ENCODE results near the gene ADAMTS12.
"Not testable (repeated sequence)": the region's sequence is repeated elsewhere in the genome, so short reads cannot be mapped to it uniquely, and the experiment has no call there.

The ADAMTS12 gene

DNA sequence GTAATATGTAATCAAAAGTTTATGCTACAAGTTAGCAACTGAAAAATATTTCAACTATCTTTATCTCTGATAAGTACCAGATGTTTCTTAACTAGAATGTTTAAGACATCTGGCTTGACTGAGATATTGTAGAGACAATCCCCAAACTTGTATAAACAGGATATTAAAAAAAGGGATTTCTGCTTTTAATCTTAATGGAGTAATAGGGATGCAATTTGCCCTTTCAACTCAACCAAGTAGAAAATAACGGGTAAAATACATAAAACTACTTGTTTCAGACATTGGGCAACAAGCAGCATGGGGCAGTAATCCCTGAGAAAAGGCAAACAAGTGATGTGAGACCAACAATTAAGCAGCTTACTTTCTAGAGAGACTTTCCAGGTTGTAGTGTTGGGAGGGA lies 9.4 kb upstream of the ADAMTS12 start:
- no peak for DNase-seq (ENCODE audit: low spot score)

DNA sequence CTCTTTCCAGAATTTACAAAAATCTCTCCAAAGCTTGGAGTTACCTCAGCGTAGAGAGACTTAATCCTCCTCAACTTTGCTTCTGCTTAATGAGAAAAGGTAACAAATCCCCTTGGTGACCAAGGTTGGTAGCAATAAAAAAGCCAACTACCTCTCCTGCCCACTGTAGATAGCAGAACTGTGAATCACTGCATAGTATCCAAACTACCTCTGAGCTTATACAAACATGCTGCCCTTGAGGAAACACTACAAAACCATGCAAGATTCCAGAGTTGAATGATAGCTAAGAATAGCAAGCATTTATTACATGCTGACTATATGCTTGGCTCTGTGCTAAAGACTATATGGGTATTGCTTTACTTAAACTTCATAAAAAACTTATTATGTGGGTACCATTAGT lies 2.8 kb upstream of the ADAMTS12 start:
- no peak for DNase-seq (ENCODE audit: low spot score)

DNA sequence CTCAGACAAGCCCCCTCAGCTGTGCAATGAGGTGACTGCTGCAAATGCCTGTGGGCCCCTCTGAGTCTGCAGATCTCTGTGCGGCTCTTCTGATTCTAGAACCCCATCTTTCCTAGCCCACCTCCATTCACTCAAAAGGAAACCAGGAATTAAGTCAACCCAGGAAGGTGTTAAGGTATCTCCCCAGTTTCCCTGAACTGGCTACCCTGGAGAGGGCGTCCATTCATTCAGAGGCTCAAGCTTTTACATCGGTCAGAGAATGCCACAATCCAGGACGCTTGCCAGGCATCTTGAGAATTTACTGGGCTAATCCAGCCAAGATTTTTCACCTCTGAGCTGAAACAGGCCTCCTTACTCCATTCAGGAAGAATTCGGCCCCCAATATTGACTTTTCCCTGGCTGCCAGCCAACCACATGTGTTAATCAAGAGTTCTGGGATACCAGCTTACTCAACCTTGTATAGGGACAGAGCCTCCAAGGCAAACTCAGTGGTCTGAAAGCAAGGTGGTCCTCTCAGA lies 889 bp upstream of the ADAMTS12 start:
- no peak for DNase-seq (ENCODE audit: low spot score)

DNA sequence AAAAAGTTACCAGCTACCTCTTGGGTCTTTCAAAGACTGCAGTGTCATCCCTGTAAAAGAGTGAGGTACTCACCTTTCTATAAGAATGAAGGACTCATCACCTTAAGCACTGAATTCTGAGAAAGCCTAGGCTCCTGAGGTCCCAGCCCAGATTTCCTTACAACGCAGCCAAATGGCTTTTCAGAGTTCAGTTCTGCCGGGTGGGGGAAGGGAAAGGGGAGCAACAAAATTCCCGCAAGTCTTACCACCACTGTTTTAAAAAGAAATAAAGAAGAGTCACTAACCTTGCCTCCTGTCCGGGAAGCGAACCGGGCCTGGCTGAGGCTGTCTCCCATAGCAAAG lies 373 bp downstream of the ADAMTS12 start:
- no peak for DNase-seq (ENCODE audit: low spot score)

DNA sequence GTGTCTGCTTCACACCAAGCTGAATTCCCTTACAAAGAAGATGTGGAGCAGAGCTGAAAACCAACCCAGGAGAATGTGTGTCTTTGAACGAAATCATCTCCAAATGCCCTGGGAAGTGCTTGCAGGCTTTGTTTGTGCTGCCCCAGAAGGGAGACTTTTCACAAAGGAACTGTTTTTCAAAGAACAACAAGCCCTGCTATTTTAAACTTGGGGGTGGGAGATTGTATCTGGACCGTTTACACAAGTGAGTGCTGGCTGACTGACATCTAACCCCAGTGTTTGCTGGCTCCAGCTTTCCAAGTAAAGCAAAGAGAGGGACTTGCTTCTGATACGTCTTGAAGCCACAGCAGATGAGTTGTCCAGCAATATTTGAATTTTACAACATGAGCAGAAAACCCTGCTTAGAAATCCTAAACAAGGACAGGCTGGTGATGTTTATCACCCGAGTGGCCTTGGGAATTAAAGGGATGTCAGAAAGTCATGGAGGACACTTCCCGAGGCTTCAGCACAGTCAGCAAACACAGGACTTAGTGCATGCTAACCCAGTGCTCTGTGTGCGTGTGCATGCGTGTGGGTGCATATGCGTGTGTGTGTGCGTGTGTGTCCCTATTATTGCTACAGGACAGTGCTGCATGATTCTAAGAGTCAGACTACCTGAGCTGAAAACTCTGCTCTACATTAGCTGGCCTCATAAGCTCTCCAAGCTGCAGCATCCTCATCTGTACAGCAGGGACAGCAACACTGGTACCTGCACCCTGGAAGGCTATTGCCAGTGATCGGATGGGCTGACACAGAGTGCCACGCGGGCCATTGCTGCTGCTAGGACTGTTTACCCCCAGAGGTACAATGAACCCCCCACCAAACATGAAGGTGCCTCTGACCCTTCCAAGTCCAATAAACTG lies 1.4 kb downstream of the ADAMTS12 start:
- DNase-seq (ENCODE audit: low spot score), result no peak

DNA sequence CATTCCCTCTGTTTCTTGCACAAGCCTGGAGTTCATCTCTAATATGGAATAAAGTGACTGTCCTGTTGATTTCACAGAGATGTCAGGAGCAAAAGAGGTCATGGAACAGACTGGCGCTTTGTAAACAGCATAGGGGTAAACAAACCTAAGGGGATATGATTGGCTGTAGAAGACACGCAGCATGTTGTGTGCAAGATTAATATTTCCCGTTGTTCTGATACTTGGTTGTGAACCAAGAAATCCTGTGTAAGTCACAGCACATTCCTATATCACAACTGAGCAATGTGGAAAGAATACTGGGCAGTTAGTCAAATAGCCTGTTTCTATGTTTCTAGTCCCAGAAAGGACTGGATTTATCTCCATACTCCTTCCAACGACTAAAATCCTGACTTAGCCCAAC lies 3.2 kb downstream of the ADAMTS12 start:
- no peak for DNase-seq (ENCODE audit: low spot score)

DNA sequence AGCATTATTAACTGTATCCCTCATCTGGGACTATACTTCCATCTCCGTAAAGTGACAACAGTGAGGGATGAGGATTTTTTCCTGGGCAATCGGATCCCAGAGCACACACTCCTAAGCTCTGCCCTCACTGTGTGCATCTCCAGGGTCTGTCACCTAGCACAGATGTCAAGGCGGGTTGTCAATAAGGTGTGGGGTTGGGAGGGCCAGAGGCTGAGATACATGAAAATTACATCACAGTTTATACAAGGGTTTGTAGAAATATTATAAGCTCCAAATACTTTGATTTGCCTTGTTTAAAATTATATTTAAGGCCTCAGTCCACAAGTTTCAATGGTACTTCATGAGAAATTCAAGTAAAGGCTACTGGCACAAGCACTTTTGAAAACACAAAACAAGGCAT lies 4.5 kb downstream of the ADAMTS12 start:
- no peak for DNase-seq (ENCODE audit: low spot score)

DNA sequence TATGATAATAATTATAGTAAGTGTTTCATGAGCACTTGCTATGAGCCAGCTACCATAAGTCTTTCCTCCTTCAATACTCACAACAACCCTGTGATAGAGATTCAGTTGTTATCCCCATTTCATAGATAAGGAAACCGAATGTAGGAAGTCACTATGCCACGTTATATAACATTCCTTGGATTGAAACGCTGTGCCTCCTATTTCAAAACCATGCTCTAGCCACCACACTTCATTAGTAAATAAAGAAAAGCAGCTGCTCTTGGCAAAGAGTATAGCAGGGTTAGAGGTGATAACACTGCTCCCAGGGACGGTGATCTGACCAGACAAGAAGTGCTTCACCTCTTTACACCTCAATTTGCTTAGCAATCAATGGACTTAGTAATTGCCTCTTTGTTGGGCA lies 5.5 kb downstream of the ADAMTS12 start:
- DNase-seq (ENCODE audit: low spot score), result no peak

DNA sequence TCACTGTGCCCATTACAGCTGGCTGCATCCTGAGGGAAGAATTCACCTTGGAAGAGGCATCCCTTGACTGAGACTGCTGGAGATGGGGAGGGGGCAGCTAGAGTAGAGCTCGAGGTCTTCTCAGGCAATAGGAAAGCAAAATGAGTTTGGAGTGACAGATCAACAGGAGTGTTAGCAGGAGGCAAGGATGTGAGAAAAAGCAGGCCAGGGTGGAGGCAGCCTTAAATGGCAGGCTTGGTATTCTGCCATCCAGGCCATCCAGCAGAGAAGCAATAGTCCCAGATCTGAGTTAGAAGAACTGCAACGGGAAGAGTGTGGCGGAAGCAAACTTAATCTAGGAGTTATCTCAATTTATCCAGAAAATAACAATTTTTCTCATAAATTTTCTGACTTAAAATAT lies 6.1 kb downstream of the ADAMTS12 start:
- DNase-seq (ENCODE audit: low spot score), result no peak

DNA sequence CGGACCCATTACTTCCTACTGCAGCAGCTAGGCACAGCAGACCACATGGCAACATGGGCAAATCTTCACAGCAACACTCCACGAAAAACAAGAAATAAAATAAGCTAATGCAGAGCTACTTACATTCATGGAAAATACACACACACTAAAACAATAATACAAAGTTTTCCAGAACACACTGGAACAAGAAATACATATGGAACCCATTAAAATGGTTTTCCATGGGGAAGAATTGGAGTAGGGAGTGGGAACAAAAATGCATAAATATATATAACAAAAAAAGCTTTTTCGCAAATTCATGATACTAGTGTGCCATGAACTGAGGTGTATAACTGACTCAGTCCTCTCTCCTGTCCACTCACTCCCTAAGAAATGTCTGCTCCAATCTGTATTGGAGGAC lies 8.3 kb downstream of the ADAMTS12 start:
- no peak for DNase-seq (ENCODE audit: low spot score)

DNA sequence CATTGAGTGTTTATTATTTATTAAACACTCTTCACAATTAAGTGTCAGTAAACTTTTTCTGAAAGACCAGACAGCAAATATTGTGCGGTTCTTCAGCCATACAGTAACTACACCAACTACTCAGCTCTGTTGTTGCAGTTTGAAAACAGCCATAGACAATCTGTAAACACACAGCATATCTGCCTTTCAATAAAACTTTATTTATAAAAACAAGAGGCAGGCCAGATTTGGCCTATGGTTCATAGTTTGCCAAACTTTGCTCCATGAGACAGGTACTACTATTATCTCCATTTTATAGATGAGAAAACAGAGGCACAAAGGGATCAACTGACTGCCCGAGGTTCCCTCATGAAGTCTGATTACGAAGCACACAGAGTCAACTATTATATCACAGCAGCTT lies 11.5 kb downstream of the ADAMTS12 start:
- no peak for DNase-seq (ENCODE audit: low spot score)

DNA sequence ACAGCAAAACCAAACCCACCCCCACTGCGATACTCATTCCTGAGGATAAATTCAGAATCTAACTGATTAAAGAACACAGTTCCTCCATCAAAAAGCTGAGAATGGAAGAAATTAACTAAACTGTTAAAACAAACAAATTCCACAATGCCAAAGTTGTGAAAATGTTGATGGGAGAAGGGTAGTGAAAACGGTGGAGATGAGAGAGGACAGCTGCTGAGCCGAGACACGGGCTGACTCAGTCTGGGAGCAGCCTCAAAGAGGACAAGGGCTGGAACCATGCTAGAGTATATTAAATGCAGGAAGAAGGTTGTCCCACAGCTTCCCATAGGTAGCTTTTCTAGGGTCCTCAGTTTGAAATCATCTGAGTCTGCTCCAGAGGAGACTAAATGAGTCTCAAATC lies 14.3 kb downstream of the ADAMTS12 start:
- no peak for DNase-seq (ENCODE audit: low spot score)

DNA sequence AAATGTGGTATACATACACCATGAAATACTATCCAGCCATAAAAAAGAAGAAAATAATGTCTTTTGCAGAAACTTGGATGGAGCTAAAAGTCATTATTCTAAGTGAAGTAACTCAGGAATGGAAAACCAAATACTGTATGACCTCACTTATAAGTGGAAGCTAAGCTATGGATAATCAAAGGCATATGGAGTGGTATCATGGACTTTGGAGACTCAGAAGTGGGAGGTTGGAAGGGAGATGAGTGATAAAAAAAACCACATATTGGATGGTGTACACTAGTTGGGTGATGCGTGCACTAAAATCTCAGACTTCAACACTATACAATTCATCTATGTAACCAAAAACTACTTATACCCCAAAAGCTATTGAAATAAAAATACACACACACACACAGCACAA lies 24.5 kb downstream of the ADAMTS12 start:
- DNase-seq (ENCODE audit: low spot score), result no peak

DNA sequence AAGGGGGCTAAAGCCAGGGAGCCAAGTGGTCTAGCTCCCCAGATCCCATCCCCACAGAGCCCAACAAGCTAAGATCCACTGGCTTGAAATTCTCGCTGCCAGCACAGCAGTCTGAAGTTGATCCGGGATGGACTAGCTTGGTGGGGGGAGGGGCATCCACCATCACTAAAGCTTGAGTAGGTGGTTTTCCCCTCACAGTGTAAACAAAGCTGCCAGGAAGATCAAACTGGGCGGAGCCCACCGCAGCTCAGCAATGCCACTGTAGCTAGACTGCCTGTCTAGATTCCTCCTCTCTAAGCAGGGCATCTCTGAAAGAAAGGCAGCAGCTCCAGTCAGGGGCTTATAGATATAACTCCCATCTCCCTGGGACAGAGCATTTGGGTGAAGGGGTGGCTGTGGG lies 32.6 kb downstream of the ADAMTS12 start:
- not testable (repeated sequence) for DNase-seq (ENCODE audit: low spot score)

DNA sequence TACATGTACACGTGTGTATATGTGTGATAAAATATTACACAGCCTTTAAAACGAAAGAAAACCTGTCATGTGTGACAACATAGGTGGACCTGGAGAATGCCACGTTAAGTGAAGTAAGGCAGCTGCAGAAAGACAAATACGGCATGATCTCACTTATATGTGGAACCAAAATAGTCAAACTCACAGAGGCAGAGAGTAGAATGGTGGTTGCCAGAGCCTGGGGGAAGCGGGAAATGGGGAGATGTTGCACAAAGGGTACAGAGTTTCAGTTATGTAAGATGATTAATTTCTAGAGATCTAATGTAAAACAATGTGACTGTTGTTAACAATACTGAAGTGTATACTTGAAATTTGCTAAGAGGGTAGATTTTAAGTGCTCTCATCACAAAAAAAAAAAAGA lies 34.8 kb downstream of the ADAMTS12 start:
- DNase-seq (ENCODE audit: low spot score), result no peak

DNA sequence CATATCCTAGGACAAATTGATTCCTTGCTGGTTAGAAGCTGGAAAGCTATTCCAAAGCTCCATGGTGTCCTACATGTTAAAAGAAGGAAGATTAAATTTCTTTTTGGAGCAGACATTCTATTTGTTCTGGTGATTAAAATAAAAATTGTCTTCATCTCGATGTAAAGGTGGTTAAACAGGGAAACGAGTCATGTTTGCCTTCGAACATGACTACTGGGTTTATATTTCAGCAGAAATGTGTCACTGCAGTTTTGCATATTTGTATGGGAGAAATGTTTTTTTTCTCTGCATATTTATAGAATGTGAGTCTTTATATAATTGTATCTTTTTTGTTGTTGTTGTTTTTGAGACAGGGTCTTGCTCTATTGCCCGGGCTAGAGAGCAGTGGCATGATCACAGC lies 36.4 kb downstream of the ADAMTS12 start:
- DNase-seq (ENCODE audit: low spot score), result no peak

DNA sequence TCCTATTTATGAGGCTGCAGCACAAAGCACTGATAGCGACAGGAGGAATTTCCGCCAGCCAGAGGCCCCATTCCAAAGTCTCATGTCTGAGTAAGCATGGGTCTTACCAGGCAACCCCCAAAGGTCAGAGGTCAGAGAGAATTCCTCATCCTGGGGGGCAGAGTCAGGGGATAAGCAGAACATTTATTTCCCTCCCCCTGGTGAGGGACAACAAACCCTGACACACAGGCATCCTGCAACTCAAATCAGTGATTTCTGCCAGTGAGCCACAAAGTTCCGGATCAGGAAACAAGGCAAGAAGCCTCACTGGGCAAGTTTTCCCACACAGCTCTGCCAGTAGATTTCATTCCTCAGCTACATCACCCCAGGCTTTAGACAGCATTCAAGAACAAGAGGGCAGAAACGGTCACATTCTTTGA lies 37.0 kb downstream of the ADAMTS12 start:
- no peak for DNase-seq (ENCODE audit: low spot score)

DNA sequence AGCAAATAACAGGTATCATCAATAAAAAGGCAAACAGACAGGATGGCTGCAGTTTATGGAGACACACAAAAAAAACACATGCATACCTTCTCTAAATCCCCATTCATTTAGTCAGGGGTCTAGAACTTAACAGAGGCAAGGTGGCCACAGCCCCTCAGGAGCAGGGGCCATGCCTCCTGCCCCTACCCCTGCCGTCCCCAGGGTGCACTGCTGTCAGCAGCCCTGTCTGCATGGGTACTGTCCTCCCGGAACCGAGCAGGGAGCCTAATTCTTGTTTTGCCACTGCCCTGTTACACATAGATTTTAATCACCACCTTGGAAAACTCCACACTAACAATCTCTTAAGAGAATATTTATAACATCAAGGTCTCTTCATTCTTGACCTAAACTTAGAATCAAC lies 39.0 kb downstream of the ADAMTS12 start:
- DNase-seq (ENCODE audit: low spot score), result no peak

DNA sequence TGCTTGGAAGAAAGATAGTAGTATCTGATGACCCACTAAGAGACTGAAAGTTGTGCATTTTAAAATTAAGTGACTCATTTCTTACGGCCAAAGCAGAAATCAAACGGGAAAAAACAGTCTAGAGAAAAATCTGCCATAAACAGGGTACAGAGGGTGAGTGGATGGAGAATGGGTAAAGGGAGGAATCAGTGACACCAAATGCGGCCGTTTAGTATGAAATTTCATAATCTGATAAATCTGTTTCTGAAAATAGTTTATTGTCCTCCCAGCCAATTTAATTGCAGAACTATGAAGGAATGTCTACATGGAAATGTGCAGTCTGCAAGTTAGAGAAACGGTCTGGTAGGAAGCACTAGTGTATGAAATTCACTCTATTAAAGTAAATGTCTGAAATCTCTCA lies 39.5 kb downstream of the ADAMTS12 start:
- DNase-seq (ENCODE audit: low spot score), result no peak

DNA sequence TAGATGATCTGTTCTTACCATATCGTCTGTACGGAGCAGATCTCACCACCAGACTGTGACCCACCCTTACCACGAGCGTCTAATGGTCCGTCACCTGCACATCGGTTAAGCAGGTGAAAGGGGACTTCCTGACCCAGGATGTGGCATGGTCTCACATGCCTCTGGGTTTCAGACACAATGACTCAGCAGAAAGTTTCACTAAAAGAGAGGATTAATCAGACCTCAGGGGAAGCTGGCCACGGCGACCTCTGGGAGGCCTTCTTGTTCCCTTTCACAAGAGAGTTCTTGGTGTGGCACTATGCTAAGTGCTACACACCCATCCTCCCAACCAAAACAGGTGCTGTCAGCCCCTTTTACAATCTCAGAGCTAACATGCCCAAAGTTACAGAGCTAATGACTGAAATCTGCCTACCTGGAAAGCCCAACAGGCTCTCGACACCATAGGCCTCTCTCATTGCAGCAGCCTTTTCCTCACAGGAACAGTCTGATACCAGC lies 41.6 kb downstream of the ADAMTS12 start:
- DNase-seq (ENCODE audit: low spot score), result no peak

DNA sequence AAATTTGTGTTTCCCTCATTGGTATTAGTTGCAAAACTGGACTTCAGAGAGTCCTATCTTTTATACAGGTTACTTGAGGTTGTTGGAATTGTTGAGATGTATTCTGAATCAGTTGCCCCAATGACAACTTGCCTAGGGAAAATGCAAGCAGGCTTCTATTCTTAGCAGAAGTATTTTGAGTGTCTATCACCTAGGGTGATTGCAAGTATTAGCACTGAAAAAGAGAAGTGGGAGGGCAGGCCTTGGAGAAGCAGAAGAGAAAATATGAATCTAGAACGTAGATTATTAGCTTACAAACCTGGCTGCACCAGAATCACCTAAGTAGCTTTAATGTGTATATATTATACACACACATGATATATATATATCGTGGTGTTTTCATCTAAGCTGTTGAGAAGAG lies 43.2 kb downstream of the ADAMTS12 start:
- DNase-seq (ENCODE audit: low spot score), result no peak

DNA sequence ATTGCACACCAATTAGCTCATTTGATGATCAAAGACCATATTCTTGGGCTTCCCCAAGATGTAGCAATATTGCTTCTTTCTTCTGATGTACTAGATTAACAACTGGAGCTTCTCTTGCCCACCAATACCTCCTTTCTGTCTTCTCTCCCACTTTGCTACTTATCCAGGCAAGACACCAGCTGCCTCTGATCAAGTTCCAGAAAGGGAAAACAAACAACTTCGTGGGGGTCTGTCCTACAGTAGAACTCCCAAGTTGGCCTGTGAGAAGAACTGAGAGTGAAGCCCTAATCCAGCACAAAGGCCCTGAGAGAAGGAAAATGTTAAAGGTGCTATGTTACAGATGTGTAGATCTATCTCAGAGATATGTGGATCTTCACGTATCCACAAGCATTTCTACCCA lies 44.9 kb downstream of the ADAMTS12 start:
- no peak for DNase-seq (ENCODE audit: low spot score)

DNA sequence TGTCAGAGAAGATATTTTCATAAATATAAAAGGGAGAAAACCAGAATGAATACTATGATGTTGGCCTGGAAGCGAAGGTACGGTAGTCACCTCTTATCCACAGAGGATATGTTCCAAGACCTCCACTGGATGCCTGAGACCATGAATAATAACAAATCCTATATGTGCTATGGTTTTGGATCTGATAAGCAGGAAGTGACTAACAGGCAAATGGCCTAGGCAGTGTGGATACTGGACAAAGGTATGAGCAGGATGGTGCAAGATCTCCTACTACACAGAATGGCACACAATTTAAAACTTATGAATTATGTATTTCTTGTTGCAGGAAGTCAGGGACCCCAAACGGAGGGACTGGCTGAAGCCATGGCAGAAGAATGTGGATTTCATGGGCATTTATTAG lies 48.2 kb downstream of the ADAMTS12 start:
- DNase-seq (ENCODE audit: low spot score), result no peak

DNA sequence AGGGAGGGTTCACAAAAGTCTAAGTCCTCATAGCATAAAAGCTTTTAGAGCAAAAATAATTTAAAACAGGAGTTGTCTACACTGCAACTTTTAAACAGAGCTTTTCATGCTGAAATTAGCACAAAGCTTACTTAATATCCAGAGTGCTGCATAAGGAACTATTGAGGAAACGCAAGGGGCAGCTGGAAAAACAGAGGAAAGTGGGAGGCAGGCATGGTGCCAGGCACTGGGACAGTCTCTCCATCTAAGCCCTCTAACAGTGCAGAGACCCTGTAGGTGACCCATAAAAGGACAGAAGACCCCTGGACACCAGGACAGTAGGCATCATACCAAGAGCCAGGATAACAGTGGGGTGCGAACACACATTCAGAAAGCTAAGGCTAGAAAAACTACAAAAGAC lies 49.3 kb downstream of the ADAMTS12 start:
- DNase-seq (ENCODE audit: low spot score), result no peak
